Measurements from ENCODE around the gene RBM34.
"Not testable (repeated sequence)": the region's sequence is repeated elsewhere in the genome, so short reads cannot be mapped to it uniquely, and the experiment has no call there.

Gene RBM34

GRCh38 chr1:235093013-235093695 lies 67.9 kb downstream of the RBM34 start:
- TF ChIP-seq CTCF (conservative IDR thresholded peaks at IDR 0.05; ENCODE audit: control insufficient read depth, insufficient read depth, low read depth, low read length): peak; percentile 44
- H3K4me3 ChIP-seq (ENCODE audit: control insufficient read depth, low read depth, low read length): no peak overlapping the region
- peak; percentile 76 for DNase-seq (ENCODE audit: low read depth)

- not testable (repeated sequence) for DNase-seq (ENCODE audit: low read depth); H3K4me3 ChIP-seq (ENCODE audit: control insufficient read depth, low read depth, low read length)
These were observed 68.6 kb downstream of the RBM34 start for GRCh38 chr1:235092415-235092814.

- not testable (repeated sequence) for DNase-seq (ENCODE audit: low read depth); H3K4me3 ChIP-seq (ENCODE audit: control insufficient read depth, low read depth, low read length)
These were observed 69.0 kb downstream of the RBM34 start for GRCh38 chr1:235092045-235092406.

GRCh38 chr1:235091319-235092044 lies 69.6 kb downstream of the RBM34 start:
- not testable (repeated sequence) for H3K4me3 ChIP-seq (ENCODE audit: control insufficient read depth, low read depth, low read length); DNase-seq (ENCODE audit: low read depth)

GRCh38 chr1:235090406-235091069 lies 70.5 kb downstream of the RBM34 start:
- TF ChIP-seq CTCF (conservative IDR thresholded peaks at IDR 0.05; ENCODE audit: control insufficient read depth, insufficient read depth, low read depth, low read length): no peak
- DNase-seq (ENCODE audit: low read depth): no peak
- H3K4me3 ChIP-seq (ENCODE audit: control insufficient read depth, low read depth, low read length): no peak overlapping the region

GRCh38 chr1:235088907-235089306 lies 72.1 kb downstream of the RBM34 start:
- no peak overlapping the region for H3K4me3 ChIP-seq (ENCODE audit: control insufficient read depth, low read depth, low read length)
- DNase-seq (ENCODE audit: low read depth): no peak
- no peak for TF ChIP-seq CTCF (conservative IDR thresholded peaks at IDR 0.05; ENCODE audit: control insufficient read depth, insufficient read depth, low read depth, low read length)

GRCh38 chr1:235088430-235088829 lies 72.6 kb downstream of the RBM34 start:
- no peak for TF ChIP-seq CTCF (conservative IDR thresholded peaks at IDR 0.05; ENCODE audit: control insufficient read depth, insufficient read depth, low read depth, low read length)
- no peak for DNase-seq (ENCODE audit: low read depth)
- no peak overlapping the region for H3K4me3 ChIP-seq (ENCODE audit: control insufficient read depth, low read depth, low read length)

GRCh38 chr1:235087906-235088305 lies 73.1 kb downstream of the RBM34 start:
- no peak for DNase-seq (ENCODE audit: low read depth)
- no peak for TF ChIP-seq CTCF (conservative IDR thresholded peaks at IDR 0.05; ENCODE audit: control insufficient read depth, insufficient read depth, low read depth, low read length)
- no peak overlapping the region for H3K4me3 ChIP-seq (ENCODE audit: control insufficient read depth, low read depth, low read length)

- not testable (repeated sequence) for H3K4me3 ChIP-seq (ENCODE audit: control insufficient read depth, low read depth, low read length); DNase-seq (ENCODE audit: low read depth)
These were observed 75.5 kb downstream of the RBM34 start for GRCh38 chr1:235085411-235086117.
